ENCODE measurements around the gene F11R.
"Not testable (repeated sequence)": the region's sequence is repeated elsewhere in the genome, so short reads cannot be mapped to it uniquely, and the experiment has no call there.

F11R gene

GRCh38 chr1:161044535-161044907 is 23.6 kb upstream of the F11R start:
- no peak for DNase-seq (ENCODE audit: low read depth)

- DNase-seq (ENCODE audit: low read depth): no peak
These were observed 18.6 kb upstream of the F11R start for GRCh38 chr1:161039546-161039945.

- no peak for DNase-seq (ENCODE audit: low read depth)
These were observed 18.2 kb upstream of the F11R start for GRCh38 chr1:161039154-161039545.

- no peak for DNase-seq (ENCODE audit: low read depth)
These were observed 17.7 kb upstream of the F11R start, which contains the start of gene TSTD1 for GRCh38 chr1:161038523-161039153. Gene TSTD1 (minus strand): TSS chr1:161038964. CDS start chr1:161038889, 75 bp downstream.

GRCh38 chr1:161037661-161038522 is 16.9 kb upstream of the F11R start:
- no peak for DNase-seq (ENCODE audit: low read depth)

GRCh38 chr1:161033751-161034150 is 12.8 kb upstream of the F11R start:
- DNase-seq (ENCODE audit: low read depth): peak; percentile 15

GRCh38 chr1:161032409-161032808 is 11.5 kb upstream of the F11R start:
- peak; percentile 12 for DNase-seq (ENCODE audit: low read depth)

GRCh38 chr1:161031874-161032273 is 10.9 kb upstream of the F11R start:
- DNase-seq (ENCODE audit: low read depth): no peak

- DNase-seq (ENCODE audit: low read depth): not testable (repeated sequence)
These were observed 8.5 kb upstream of the F11R start for GRCh38 chr1:161029466-161029865.

- DNase-seq (ENCODE audit: low read depth): not testable (repeated sequence)
These were observed 6.0 kb upstream of the F11R start for GRCh38 chr1:161026954-161027353.

- not testable (repeated sequence) for DNase-seq (ENCODE audit: low read depth)
These were observed 1.5 kb upstream of the F11R start for GRCh38 chr1:161022432-161022831.

GRCh38 chr1:161021970-161022353 is 1.0 kb upstream of the F11R start:
- DNase-seq (ENCODE audit: low read depth): no peak

GRCh38 chr1:161021165-161021969 is 415 bp upstream of the F11R start:
- DNase-seq (ENCODE audit: low read depth): peak; percentile 49

- no peak for DNase-seq (ENCODE audit: low read depth)
These were observed 1.0 kb downstream of the F11R start for GRCh38 chr1:161019751-161020495.

GRCh38 chr1:161019111-161019660 is 1.8 kb downstream of the F11R start:
- DNase-seq (ENCODE audit: low read depth): not testable (repeated sequence)

- no peak for DNase-seq (ENCODE audit: low read depth)
These were observed 2.4 kb downstream of the F11R start for GRCh38 chr1:161018631-161018930.

GRCh38 chr1:161017756-161018630 is 3.0 kb downstream of the F11R start:
- no peak for DNase-seq (ENCODE audit: low read depth)

- DNase-seq (ENCODE audit: low read depth): not testable (repeated sequence)
These were observed 3.8 kb downstream of the F11R start for GRCh38 chr1:161017181-161017580.

- not testable (repeated sequence) for DNase-seq (ENCODE audit: low read depth)
These were observed 4.3 kb downstream of the F11R start for GRCh38 chr1:161016683-161017082.

GRCh38 chr1:161013488-161014230 is 7.3 kb downstream of the F11R start:
- peak; percentile 66 for DNase-seq (ENCODE audit: low read depth)

Measured in EH (cell line).